Gastrocnemius medialis (tissue), 4 donors: ENCODE data around the gene PRR23E. TPM values are rescaled to one million over a fixed set of nuclear protein-coding genes. Genes with fewer than 3 reads are reported as not detected.

Experiments used
- ATAC-seq, 2 donors: fragments of 150-250 bp; one replicate each; pipeline ENCODE4 v1.9.1; 2016
- DNase-seq, 2 donors: peaks; one replicate each; pipeline ENCODE4 v3.0.0-alpha.2; 2019
- H3K27ac ChIP-seq, 4 donors: fragments of 200-600 bp; sonication (generic); 1 replicate in 1 of 4; 2 replicates in 3 of 4; pipeline ENCODE4 v1.5.1; 2016 to 2018; ENCODE audit warnings: mild to moderate bottlenecking in 2 of 4, moderate library complexity in 1 of 4
- H3K27me3 ChIP-seq, 3 donors: fragments of 200-600 bp; sonication (generic) in 2 of 3; 1 replicate in 1 of 3; 2 replicates in 2 of 3; pipeline versions ENCODE4 v1.5.1 to v1.6.0; 2016 to 2019; ENCODE audit warnings: mild to moderate bottlenecking in 1 of 3, moderate library complexity in 1 of 3
- H3K36me3 ChIP-seq, 2 donors: fragments of 200-600 bp; sonication (generic) in 1 of 2; one replicate each; pipeline ENCODE4 v1.5.1; 2017 to 2018
- H3K4me1 ChIP-seq, 2 donors: fragments of 200-600 bp; sonication (generic) in 1 of 2; one replicate each; pipeline ENCODE4 v1.5.1; 2016 to 2017; ENCODE audit warnings: mild to moderate bottlenecking in 2 of 2
- H3K4me3 ChIP-seq, 4 donors: fragments of 200-600 bp; sonication (generic) in 3 of 4; 1 replicate in 1 of 4; 2 replicates in 3 of 4; pipeline ENCODE4 v1.5.1; 2016 to 2019; ENCODE audit warnings: mild to moderate bottlenecking in 2 of 4
- H3K9me3 ChIP-seq, 3 donors: fragments of 200-600 bp; sonication (generic) in 2 of 3; 1 replicate in 1 of 3; 2 replicates in 2 of 3; pipeline ENCODE4 v1.5.1; 2016 to 2019
- CTCF ChIP-seq, 5 experiments: fragments of 450-650 bp in 3 of 5; fragments of 200-600 bp in 2 of 5; sonication (generic) in 2 of 5; IDR thresholded peaks in 4 of 5; conservative IDR thresholded peaks in 1 of 5; 1 replicate in 4 of 5; 2 replicates in 1 of 5; pipeline ENCODE4 v1.5.1; 2016 to 2019; ENCODE audit warnings: antibody characterized with exemption in 5 of 5, mild to moderate bottlenecking in 3 of 5, moderate library complexity in 3 of 5
- POLR2A ChIP-seq, 2 donors: fragments of 450-650 bp; IDR thresholded peaks; one replicate each; pipeline ENCODE4 v1.6.1; 2017; ENCODE audit warnings: antibody characterized with exemption in 2 of 2, mild to moderate bottlenecking in 2 of 2, moderate library complexity in 2 of 2
- in situ Hi-C, 4 donors: fragments of 200-750 bp; cut with MboI; loops; one replicate each; pipeline versions ENCODE4 v1.15.0 to v1.8.0; 2017; ENCODE audit warnings: low sequenced_read_pairs in 4 of 4
- intact Hi-C: fragments of 100-400 bp; cut with DNase I; formaldehyde crosslinking; loops from one replicate; pipeline ENCODE4 v1.15.1; 2023; ENCODE audit warnings: low total_unique reads
- total RNA-seq, 4 donors: library from RNA; depleted of rRNA; stranded (reverse); fragments of >200 nt; gene quantifications; one replicate each; pipeline versions ENCODE4 v1.1.0 to v1.2.3, GENCODE V29; 2016

PRR23E gene
- total RNA-seq, 4 donors from 2014 or later: not detected

- in situ Hi-C loops: no loop called here
- H3K4me1 ChIP-seq: no peaks in the 10 kb centered on the region
- H3K4me3 ChIP-seq: no peak overlapping the region
- no peaks in the 10 kb centered on the region for H3K36me3 ChIP-seq
- no peak overlapping the region for H3K27ac ChIP-seq
- DNase-seq: no peak
- no peak for ATAC-seq
- H3K27me3 ChIP-seq: peaks cover 0 to 3% (median 0%) of the 10 kb centered on the region in 3 donors
- TF ChIP-seq CTCF (IDR thresholded peaks at IDR 0.05 in 4 of 5, conservative IDR thresholded peaks at IDR 0.05 in 1 of 5) (no peak), POLR2A (IDR thresholded peaks at IDR 0.05) (no peak)
- intact Hi-C loops: no loop called here
- no peaks in the 10 kb centered on the region for H3K9me3 ChIP-seq
Observed at GRCh38 chr3:127206154-127206553, 13.2 kb downstream of the PRR23E start.

GRCh38 chr3:127206611-127207516 is 13.9 kb downstream of the PRR23E start:
- no peak overlapping the region for H3K4me3 ChIP-seq
- TF ChIP-seq POLR2A (IDR thresholded peaks at IDR 0.05) (no peak), CTCF (IDR thresholded peaks at IDR 0.05 in 4 of 5, conservative IDR thresholded peaks at IDR 0.05 in 1 of 5) (no peak)
- in situ Hi-C loops: no loop called here
- H3K36me3 ChIP-seq: no peaks in the 10 kb centered on the region
- no peak overlapping the region for H3K27ac ChIP-seq
- no peaks in the 10 kb centered on the region for H3K9me3 ChIP-seq
- intact Hi-C loops: no loop called here
- ATAC-seq (no peak), DNase-seq (no peak)
- H3K4me1 ChIP-seq: no peaks in the 10 kb centered on the region
- peaks cover 0 to 3% (median 0%) of the 10 kb centered on the region in 3 donors for H3K27me3 ChIP-seq

GRCh38 chr3:127207727-127208482 is 15.0 kb downstream of the PRR23E start:
- no peaks in the 10 kb centered on the region for H3K4me1 ChIP-seq
- no peaks in the 10 kb centered on the region for H3K36me3 ChIP-seq
- H3K9me3 ChIP-seq: no peaks in the 10 kb centered on the region
- H3K4me3 ChIP-seq: no peak overlapping the region
- in situ Hi-C loops: no loop called here
- H3K27me3 ChIP-seq: peaks cover 0 to 2% (median 0%) of the 10 kb centered on the region in 3 donors
- intact Hi-C loops: no loop called here
- no peak for TF ChIP-seq POLR2A (IDR thresholded peaks at IDR 0.05)
- TF ChIP-seq CTCF (IDR thresholded peaks at IDR 0.05 in 4 of 5, conservative IDR thresholded peaks at IDR 0.05 in 1 of 5): no peak
- H3K27ac ChIP-seq: no peak overlapping the region
- ATAC-seq (no peak), DNase-seq (no peak)

GRCh38 chr3:127208483-127209100 is 15.7 kb downstream of the PRR23E start:
- H3K9me3 ChIP-seq: no peaks in the 10 kb centered on the region
- H3K36me3 ChIP-seq: no peaks in the 10 kb centered on the region
- no peaks in the 10 kb centered on the region for H3K4me1 ChIP-seq
- ATAC-seq: no peak
- intact Hi-C loops: no loop called here
- H3K27ac ChIP-seq: no peak overlapping the region
- DNase-seq: no peak
- in situ Hi-C loops: no loop called here
- no peak for TF ChIP-seq POLR2A (IDR thresholded peaks at IDR 0.05)
- TF ChIP-seq CTCF (IDR thresholded peaks at IDR 0.05 in 4 of 5, conservative IDR thresholded peaks at IDR 0.05 in 1 of 5): no peak
- no peak overlapping the region for H3K4me3 ChIP-seq
- H3K27me3 ChIP-seq: no peaks in the 10 kb centered on the region
